ENCODE data around the gene SKI. TPM values are rescaled to one million over a fixed set of nuclear protein-coding genes. Genes with fewer than 3 reads are reported as not detected.
"Not testable (repeated sequence)": the region's sequence is repeated elsewhere in the genome, so short reads cannot be mapped to it uniquely, and the experiment has no call there.

SKI gene
- total RNA-seq, 1 donor from 2014 or later, result 21.6 TPM

DNA sequence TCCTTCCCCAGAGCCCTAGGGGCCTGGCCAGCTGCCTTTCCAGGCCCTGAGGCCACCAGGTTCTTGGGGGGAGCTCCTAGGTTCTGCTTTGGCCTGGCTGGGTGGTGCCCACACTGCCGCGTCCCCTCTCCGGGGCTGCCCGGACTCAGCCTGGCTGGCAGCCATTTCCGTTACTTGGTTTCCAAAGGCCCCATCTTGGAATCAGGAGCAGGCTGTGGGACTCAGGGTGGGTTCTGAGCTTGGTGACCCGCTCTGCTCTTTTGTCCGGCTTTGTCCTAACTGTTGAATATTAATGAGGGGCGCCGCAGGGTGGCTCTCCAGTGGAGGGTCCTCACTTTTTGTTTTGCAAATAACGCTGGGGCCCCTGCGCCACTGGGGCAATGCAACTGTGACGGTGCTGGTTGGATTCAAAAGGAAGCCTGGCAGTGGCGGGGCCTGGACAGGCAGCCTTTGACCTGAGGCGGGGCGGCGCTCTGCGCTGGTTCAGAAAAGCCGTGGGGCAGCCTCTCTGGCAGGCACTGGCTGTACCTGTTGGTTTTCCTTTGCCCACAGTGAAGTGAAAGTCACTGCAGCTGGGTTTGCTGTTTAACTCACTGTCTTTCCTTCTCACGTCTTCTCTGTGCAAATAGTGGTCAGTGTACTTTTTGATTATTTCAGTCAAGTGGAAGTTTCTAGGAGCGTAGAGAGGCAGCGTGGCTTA, 20.2 kb downstream of the SKI start:
- ATAC-seq, result peak; percentile 14

DNA sequence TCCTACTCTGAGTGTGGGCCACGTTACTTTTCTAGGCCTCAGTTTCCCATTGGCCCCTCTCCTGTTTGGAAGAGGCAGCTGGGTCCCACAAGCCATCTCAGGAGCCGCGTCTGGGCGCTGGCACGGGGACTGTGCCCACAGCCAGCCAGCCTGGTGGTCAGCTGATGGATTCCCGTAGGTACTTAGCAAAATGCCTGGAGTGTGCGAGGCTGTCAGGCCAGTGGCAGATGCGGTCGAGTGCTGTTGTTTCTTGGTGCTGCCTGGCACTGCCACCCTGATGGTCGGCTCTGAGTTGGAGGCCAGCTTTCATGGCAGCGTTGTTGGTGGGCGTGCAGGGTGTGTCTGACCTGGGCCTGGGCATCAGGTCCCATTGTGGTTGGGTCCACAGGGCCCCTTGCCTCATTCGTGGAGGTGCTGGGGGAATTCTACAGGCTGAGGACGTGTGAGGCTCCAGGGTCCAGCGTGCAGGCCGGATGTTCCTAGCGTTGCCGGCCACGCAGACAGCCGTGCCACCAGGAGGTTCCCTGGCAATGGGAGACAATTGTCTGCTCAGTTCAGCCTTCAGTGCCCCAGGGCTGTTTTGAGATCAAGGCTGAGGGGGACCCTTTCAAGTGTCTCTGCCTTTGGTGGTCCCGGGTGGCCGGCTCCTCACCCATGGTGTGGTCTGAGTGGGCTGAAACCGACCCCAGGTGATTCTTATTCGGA, 20.9 kb downstream of the SKI start:
- ATAC-seq, result no peak

DNA sequence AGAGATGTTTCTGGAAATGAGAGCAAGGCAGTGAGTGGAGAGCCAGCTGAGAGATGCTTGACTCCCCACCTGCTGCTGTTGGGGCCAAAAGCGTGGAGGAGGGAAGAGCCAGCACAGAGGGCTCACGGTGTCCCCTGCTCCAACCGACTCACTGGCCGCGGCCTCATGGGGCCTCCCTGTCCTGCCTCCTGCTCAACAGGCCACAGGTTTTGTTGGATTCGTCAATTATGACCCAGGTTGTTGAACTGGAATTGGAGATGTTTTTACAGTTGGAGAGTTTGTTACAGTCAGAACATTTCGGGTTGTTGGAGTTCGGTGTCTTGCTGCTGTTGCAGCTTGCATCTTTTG, 21.4 kb downstream of the SKI start:
- no peak for ATAC-seq

DNA sequence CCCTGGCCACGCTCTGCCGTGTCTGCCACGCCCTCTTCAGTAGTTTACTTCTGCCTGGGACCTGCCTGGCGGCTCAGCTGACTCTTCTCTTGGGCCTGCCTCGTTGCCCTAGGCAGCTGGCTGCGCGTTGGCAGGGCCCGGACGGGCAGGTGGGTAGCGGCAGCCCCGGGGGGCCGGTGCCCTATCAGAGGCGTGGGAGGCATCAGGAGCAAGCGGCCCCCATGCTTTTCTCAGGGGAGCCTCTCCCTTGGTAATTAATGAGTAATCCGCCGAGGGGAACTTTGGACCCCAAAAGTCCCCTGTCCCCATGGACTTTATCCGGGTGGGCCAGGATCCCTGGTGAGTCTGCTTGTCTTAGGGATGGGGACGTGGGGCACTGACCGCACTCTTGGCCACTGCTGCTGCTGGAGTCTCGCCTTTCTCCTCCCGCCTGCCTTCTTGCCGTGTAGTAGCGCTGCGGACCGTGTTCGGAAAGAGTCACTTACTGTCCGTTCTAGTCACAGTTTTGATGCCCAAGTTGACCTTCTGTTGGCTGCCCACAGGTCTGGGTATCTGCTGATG, 22.7 kb downstream of the SKI start:
- ATAC-seq, result peak; percentile 40

DNA sequence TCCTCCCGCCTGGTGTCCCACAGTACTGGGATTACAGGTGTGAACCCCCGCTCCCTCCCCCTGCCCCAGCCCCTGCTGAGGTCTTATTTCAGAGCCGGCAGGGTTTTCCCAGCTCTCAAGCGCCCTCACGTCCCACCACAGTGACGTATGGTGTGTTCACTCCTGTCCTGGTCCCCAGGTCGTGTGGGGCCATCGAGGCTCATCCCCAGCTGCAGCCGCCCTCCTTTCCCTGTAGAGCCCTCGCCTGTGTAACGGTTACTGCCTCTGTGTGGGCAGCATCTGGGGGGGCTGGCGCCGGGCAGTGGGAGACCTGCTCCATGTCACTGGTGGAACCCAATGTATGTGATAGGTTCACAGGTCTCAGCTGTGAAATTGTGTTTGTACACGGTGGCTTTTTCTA, 23.2 kb downstream of the SKI start:
- no peak for ATAC-seq

DNA sequence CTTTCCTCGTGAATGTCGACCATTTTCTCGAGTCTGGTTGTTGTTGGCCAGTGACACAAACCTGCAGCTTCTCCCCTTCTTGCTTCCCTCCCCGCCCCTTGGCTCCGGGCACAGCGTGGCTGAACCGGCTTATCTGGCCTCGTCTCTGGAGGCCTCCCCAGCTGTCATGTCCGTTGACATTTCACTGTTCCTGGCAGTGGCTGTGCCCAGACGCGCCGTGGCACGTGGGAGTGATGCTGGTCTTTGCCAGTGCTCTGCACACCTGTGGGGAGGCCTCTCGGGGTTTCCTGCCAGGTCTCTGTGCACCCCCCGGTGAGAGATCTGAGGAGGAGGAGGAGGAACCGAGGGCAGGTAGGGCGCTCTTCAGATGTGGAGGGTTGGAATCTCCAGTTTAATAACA, 23.7 kb downstream of the SKI start:
- ATAC-seq, result peak; percentile 75

DNA sequence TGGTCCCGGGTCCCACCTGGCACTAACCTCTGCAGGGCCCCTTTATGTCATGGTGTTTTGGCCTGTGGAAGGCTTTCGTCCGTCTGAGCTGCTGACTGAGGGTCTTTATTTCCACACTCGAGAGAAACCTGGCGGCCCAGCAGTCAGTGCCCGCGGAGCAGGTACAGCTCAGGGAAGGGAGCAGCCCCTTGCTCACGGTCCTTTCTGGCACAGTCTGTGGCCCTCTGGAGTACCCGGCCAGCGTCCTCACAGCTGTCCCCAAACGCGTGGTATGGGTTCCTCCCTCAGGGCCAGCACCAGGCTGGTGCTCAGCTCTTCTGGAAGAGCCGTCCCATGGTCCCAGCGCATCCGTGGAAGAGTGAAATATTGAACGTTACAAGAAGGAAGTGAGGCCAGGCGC, 24.3 kb downstream of the SKI start:
- ATAC-seq, result no peak

DNA sequence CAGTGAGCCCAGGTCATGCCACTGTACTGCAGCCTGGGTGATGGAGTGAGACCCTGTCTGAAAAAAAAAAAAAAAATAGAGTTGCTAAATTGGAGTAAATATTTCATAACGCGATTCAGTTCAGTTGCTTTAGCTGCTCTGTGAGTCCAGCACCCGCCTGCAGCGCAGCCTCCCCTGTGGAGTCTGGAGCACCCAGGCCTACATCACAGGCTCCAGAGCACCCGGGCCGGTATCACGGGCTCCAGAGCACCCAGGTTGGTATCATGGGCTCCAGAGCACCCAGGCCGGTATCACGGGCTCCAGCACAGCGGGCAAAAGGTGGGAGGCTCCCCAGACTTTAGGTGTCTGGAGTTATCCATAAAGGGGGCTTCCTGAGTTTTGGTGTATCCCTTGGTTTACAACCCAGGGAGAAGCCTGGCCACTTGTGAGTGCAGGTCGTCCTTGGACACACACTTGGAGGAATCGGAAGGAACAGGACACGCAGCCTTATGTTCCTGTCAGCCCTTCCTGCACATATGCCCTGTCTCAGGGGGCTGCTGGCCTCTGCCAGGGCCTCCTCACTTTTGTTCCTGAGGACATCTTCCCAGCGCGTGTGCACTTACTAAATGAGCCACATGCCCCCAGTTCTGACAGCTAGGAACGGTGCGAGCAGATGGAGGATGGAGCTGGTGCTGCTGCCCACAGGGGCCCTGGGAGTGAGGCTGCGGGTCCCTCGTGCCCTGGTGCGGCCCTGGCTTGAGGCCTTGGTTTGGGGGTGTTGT, 25.1 kb downstream of the SKI start:
- no peak for ATAC-seq

DNA sequence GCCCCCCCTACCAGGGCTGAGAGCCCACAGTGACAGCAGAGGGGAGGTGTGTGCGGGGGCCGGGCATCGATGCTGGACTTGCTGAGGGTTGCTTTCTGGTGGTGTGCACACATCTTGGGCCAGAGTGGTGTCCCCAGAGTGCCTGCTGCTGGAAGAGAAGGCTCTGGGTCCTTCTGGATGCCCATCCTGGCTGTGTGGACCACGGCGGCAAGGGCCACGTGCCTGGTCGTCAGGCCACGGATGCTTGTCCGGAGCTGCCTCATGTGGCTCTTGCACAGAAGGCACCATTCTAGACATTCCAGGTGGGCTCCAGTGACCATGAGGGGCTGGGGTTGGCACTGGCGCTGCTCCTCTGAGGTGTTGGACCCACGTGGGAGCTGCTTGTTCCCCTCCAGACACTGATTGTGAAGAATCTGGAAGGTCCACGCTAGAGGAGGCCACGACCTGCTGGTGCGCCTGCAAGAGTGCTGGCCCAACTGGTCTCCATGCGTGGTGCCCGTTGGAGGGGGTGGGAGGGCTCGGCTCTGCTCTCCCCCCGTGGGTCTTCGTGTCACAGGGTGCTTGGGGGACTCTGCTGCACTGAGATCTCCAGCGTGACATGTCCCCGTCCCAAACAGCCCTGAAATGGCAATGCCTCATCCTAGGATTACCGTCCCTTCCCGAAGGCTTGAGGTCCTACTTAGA, 25.8 kb downstream of the SKI start:
- ATAC-seq, result no peak

DNA sequence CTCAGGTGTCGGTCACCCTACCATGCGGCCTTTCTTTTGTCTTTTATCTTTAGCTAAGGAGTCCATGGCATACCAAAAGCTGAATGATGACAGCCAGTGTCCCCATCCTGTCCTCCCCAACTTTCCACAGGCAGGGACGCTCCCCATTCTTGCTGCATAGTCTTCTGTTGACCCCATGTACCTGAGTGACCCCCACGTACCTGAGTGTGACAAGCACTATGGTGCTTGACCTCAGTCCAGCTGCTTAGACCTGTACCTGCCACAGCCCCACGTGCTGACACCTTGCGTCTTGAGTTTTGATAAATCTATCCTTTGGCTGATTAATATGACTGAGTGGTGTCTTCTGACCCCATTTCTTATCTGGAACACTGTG, 26.9 kb downstream of the SKI start:
- no peak for ATAC-seq

DNA sequence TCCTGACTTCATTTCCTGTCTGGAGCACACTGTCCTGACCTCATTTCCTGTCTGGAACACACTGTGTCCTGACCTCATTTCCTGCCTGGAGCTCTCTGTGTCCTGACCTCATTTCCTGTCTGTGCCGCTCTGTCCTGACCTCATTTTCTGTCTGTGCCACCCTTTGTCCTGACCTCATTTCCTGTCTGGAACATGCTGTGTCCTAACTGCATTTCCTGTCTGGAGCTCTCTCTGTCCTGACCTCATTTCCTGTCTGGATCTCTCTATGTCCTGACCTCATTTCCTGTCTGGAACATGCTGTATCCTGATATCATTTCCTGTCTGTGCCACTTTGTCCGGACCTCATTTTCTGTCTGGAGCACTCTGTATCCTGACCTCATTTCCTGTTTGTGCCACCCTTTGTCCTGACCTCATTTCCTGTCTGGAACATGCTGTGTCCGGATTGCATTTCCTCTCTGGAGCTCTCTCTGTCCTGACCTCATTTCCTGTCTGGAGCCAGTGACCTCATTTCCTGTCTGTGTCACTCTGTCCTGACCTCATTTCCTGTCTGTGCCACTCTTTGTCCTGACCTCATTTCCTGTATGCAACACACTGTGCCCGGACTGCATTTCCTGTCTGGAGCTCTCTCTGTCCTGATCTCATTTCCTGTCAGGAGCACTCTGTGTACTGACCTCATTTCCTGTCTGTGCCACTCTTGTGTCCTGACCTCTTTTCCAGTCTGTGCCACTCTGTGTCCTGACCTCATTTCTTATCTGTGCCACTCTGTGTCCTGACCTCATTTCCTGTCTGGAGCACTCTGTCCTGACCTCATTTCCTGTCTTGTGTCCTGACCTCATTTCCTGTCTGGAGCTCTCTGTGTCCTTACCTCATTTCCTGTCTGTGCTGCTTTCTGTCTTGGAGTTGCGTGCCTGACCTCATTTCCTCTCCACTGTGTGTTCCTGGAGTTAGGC, 27.6 kb downstream of the SKI start:
- peak; percentile 53 for ATAC-seq

DNA sequence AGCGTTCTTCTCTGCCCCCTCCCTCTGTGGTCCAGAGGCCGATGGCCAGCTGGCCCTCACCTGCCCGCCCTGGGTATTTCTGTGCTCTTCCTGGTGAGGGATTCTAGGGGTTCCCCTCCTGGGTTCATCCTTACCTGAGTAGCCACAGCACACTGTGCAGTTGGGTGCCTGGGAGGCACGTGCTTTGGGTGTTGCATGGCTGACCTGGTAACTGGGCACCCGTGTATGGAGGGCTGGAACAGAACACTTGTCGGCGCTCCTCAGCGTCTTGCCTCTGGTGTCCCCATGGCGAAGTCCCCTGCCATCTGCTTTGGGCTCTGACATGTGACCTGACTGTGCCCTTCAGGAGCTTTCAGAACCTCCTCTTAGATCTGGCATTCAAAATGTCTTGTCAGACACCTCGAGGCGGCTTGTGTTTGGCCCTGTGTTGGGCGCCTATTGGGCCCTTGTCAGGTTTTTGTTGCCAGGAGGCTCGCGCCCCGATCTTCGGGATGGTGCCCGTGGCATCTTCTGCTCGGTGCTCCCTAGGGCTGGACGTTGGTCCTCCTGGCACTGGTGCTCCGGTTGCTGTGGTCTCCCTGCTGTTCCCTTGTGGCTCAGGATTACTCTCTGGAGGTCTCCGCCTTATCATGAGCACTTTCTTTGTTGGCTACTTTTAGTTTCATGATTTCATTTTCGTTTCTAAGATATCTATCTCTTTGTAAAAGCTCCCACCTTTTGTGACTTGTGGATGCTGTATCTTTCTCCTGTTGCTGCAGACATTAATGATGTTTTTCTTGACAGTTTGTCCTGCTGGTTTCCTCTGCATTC, 28.5 kb downstream of the SKI start:
- ATAC-seq, result no peak

DNA sequence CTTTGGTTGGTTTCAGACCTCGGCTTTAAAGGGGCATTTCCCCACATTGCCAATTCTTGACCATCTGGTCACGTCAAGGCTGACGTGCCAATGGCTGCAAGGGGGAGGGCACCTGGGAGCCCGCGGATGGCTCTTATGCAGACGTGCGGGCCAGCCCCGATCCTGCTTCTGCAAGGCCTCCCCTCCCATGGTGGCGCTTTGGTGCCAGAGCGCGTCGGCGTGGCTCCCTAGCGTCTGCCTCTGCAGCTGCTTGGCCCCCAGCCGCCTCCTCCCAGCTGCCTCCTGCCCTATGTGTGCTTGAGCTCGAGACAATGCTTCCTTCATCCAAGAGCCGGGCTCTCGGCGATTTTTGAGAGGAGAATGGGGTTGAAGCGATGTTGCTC, 29.1 kb downstream of the SKI start:
- no peak for ATAC-seq

DNA sequence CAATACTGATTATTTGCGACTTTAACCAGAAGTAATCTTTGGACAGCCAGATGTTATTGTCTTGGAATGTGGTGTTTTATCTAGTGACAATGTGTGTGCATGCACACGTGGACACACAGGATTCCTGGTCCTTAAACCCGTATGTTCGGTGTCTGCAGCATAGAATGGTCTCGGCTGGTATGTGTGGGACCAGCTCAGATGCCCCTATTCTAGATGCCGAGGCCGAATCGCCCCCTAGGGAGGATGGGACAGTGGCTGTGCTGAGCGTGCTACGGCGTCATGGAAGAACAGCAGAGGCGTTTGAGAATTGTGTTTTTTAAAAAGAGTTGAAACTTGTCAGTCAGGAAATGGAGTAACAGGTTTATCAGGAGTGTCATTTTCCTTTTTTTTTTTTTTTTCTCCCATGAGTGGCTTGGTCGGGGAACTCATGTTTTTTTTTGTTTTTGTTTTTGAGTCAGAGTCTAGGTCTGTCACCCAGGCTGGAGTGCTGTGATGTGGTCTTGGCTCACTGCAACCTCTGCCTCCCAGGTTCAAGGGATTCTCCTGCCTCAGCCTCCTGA, 30.1 kb downstream of the SKI start:
- ATAC-seq, result peak; percentile 14

DNA sequence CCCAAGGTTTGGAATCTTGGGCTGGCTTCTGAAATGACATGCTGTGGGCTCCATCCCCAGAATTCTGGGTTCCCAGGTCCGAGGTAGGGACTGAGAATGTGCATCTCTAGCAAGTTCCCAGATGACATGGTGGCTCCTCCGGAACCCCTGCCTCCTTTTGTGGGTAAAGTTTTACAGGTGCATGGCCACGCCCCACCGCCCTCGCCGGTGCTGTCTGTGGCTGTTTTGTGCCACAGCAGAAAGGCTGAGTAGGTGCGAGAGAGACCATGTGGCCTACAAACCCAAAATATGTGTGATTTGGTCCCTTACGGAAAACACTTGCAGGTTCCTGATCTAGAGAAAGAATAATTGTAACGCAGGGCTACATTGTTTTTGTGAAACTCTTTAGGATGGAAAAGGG, 30.9 kb downstream of the SKI start:
- no peak for ATAC-seq

DNA sequence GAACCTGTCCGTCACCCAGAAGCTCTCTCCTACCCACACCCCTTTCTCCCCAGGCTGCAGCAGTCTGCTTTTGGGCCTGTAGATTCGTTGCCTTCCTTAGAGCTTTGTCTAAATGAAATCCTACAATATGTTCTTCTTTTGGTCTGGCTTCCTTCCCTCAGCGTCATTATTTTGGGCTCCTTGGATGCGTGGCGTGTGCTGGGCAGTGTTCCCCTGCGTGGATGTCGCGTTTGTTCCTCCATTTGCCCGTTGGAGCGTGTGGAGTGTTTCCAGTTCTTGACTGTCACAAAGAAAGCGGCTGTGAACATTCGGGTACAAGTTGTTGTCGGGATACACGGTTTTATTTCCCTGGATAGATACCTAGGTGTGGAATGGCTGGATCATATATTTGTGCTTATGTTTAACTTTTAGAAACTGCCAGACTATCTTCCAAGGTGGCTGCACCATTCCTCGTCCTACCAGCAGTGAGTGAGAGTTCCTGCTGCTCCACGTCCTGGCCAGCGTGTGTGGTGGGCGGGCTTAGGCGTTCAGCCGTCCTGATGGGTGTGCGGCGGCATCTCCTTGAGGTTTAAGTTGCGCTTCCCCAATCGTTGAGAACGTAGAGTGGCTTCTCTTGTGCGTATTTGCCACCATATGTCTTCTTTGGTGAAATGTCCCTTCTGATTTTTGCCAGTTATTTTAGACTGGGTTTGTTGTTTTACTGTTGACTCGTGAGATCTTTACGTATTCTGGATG, 31.7 kb downstream of the SKI start:
- no peak for ATAC-seq

DNA sequence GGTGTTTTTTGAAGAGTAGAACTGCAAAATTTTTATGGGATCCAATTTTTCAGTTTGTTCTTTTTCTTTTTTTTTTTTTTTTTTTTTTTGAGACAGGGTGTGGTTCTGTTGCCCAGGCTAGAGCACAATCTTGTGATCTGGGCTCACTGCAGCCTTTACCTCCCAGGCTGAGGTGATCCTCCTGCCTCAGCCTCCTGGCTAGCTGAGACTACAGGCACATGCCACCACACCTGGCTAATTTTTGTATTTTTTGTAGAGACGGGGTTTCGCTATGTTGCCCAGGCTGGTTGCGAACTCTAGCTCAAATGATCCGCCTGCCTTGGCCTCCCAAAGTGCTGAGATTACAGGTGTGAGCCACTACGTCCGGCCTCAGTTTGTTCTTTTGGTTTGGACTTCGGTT, 32.4 kb downstream of the SKI start:
- not testable (repeated sequence) for ATAC-seq

DNA sequence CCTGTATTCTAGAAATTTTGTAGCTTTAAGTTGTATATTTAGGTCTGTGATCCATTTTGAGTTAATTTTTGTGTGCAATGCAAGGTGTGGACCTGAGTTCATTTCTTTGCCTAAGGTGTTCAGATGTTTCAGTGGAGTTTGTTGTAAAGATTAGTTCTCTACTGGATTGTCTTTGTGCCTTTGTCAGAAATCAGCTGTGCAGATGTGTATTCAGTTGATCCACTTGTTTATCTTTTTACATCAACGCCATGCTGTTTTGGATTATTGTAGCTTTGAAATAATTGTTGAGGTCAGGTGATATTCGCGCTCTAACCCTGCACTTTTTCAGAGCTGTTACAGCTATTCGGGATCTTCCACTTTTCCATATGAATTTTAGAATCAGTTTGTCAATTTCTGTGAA, 32.8 kb downstream of the SKI start:
- ATAC-seq, result no peak

DNA sequence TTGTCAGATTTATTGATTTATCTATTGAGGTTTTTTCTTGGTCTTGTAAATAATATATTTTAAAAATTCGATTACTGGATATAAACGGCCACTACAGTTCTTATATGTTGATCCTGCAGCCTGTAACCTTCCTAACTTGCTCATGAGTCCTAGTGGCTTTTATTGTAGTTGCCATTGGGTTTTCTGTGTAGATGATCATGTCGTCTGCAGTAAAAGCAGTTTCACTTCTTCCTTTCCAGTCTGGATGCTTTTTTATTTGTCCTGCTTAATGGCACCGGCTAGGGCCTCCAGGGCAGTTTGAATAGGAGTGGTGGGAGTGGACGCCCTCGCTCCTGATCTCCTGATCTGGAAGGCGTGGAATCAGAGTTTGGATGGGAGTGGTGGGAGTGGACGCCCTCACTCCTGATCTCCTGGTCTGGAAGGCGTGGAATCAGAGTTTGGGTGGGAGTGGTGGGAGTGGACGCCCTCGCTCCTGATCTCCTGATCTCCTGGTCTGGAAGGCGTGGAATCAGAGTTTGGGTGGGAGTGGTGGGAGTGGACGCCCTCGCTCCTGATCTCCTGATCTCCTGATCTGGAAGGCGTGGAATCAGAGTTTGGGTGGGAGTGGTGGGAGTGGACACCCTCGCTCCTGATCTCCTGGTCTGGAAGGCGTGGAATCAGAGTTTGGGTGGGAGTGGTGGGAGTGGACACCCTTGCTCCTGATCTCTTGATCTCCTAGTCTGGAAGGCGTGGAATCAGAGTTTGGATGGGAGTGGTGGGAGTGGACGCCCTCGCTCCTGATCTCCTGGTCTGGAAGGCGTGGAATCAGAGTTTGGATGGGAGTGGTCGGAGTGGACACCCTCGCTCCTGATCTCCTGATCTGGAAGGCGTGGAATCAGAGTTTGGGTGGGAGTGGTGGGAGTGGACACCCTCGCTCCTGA, 33.6 kb downstream of the SKI start:
- not testable (repeated sequence) for ATAC-seq
